ENCODE data around the gene SNX13.

Gene SNX13

DNA sequence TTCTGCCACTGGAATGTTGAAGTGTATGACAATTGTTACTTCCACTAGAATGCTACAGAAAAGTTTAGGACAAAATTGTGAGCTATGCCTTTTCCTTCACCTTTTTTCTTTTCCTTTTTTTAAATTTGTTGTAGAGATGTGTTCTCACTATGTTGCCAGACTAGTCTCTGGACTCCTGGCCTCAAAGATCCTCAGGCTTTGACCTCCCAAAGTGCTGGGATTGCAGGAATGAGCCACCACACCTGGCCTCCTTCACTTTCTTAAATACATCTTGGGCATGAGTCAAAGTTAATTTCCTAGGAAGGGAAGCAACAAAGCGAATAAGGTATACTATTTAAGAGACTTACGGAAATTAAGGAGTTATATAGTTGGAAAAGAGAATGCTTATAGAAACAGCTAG lies 2.7 kb upstream of the SNX13 start:
- DNase-seq, result no peak

DNA sequence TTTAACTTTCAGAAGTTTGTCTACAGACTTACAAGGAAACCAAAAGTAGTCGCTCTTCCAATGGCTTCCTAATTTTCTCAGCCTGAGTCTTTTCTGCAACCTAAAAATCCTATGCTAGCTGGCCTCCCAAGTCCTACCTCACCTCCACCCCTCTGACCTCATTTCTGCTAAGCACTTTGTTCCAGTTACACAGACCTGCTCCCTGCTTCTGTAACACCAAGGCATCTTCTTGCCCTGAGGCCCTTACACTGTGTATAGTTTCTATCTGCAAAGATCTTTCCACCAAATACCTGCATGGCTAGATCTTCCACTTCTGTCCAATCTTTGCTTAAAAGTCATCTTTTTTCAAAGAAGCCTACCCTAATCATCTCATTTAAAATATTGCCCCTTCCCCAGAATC lies 1.9 kb upstream of the SNX13 start:
- no peak for DNase-seq

DNA sequence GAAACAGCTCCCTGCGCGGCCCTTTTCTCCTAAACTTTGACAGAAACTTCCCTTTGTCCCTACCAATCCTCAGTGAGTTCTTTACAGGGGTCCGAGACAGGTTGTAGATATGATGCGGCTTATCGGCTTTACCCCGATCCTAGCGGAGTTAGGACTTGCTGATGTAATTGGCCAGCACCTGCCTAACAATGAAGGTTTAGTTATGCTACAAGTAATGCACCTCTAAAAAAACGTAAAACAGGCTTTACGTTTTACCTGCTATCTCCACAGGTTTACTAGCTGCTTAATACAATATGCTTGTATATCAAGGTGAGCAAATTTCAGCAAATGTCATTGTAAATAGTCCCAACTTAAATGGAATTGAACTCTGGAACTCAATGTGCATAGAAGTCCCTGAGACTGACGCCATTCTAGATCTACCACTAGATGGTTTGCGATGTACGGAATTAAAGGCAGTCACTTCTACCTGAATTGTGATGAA lies 697 bp upstream of the SNX13 start:
- no peak for DNase-seq

DNA sequence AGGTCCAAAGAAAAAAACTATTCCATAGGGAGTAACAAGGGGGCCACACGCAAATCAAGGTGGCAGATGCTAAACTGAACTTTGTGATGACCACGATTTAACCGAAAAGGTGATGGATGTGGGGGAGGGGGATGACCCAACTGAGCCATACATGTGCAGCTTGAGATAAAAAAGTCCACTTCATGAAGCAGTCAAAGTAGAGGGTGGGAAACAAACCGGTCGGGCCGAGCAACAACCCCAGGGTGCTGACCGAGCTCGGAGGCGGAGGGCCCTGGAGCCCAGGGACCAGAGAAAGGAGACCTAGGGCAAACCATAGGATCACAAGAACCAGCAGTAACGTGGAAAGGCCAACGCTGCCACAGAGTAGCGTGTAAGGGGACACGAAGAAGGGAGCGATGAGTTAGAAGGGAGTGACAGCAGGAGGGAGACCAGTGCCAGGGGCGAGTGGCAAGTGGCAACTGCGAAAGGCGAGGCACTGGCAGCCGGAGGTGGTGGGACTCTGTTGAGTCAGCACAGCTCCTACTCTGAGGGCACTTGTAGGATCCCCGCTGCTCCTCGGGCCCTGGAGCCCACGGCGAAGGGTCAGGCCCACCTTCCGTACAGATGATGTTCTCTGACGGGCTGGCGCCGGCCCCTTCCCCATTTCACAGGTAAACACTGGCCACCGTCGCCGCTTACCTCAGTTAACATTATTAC lies 540 bp downstream of the SNX13 start:
- peak in 1 of 2 experiments; percentile 58 for DNase-seq

DNA sequence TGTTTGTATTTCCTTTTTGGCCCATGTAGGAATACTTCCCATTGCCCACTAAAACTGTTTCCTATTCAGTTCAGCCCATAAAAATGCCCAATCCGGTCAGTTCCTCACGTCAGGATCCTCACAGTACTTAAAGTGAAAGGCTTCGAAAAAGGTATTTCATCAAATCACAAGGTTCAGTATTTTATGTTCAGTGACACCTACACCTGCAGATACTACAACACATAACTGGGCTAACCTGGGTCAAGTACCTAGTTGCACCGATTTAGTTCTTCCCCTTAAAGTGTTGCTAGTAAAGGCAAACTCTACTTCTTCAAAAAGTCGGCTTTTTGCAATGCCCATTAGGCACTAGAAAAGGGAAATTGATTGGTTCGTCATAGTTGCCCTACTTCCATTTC lies 1.1 kb downstream of the SNX13 start:
- no peak for DNase-seq

DNA sequence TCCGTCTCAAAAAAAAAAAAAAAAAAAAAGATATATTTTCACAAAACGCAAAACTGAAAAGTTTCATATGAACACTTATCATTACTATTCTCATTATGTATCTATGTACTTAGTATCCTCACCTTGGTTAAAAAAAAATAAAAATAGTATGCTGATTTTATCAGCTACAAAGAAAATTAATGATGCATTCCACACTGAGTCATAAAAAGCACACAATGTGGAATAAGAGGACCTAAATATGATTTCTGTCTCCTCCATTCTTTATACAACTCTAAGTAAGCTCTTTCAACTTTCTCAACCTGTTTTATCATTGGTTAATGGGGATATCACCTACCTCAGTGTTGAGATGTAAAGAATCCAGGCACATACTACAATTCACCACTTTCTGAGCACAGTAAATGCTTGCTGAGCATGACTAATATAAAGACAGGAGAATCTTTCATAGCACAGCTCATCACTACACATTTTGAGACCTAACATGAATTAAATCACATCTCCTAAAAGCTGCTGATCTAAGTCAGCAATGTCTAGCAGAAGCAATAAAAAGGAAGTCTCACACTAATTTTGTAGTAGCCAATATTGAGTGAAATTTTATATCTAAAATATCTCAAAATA lies 2.7 kb downstream of the SNX13 start:
- no peak for DNase-seq

DNA sequence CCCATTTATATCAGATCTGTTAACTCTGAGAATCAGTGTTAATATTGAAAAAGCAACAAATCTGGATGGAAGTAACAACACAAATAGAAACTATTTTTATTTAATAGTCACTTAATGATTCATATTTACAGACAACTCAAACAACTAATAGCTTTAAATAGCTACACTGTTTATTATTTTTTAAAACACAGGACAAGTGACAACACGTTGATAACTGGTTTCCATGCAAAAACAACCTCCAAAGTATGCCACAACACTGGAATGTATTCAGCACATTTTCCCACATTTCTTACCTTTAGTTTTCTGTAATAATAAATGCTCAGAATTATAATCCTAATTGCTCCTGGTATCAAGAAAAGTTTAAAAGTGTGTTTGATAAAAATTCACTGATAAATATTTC lies 4.0 kb downstream of the SNX13 start:
- DNase-seq, result no peak

DNA sequence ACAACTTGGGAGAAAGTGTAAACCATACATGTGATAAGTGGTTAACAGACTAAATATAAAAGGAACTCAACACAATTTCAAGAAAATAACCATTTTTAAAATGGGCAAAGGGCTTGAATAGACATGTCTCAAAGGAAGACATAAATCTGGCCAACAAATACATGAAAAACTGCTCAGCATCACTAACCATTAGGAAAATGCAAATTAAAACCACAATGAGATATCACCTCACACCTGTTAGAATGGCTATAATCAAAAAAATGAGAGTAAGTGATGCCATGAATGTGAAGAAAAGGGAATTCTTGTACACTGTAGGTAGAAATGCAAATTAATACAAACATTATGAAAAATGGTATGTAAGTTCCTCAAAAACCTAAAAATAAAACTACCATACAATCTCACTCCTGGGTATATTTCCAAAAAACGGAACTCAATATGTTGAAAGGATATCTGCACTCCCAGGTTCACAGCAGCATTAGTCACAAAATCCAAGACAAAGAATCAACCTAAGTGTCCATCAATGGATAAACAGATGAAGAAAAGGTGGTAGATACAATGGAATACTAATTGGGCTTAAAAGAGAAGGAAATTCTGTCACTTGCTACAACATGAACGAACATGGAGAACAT lies 5.6 kb downstream of the SNX13 start:
- DNase-seq, result no peak

DNA sequence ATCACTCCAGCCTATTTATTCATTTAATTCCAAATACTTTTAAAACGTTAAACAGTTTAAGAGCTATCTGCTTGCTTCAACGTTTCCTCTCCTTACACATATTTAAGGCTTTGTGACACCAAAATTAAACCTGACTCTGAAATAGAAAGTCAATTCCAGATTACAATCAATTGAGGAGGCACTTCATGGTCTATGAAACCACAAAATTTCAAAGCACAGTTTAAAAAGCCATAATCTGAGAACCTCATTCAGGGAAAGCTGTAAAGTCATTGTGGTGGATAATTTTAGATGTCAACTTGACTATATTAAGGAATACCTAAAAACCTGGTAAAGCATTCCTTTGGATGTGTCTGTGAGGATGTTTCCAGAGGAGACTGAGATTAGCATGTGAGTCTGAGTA lies 6.2 kb downstream of the SNX13 start:
- DNase-seq, result no peak

DNA sequence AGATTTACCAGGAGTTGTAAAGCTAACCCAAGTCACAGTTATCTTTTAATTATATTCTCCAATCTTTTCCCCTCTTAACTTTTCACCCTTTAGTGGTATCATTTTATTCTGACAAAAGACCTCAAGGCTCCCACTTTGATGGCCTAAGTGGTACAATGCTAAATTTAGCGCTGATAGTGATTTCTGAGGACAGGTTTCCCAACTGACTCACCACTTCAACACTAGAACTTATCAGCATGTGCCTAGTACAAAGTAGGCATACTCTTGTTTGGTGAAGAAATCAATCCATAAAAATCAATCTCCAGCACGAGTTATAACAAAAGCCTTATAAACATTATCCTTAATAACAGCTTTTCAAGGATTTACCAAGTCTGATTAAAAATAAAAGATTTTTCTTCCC lies 7.5 kb downstream of the SNX13 start:
- DNase-seq, result no peak

DNA sequence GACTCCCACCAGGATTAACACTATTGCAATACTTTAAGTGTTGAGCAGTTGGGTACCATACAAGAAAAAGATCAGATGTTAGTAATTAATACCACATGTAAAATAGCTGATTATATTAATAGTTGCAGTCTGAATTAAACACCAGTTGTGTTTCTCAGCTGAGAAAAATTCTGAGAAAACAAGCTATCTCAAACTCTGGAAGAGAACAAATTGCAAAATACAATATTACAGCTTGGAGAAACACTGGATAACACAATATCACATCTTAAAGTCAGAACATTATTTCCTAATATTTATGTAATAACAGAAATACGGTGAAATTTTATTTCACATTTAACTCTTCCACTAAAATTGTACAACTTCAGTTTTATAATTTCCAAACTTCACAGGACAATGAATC lies 9.2 kb downstream of the SNX13 start:
- no peak for DNase-seq

DNA sequence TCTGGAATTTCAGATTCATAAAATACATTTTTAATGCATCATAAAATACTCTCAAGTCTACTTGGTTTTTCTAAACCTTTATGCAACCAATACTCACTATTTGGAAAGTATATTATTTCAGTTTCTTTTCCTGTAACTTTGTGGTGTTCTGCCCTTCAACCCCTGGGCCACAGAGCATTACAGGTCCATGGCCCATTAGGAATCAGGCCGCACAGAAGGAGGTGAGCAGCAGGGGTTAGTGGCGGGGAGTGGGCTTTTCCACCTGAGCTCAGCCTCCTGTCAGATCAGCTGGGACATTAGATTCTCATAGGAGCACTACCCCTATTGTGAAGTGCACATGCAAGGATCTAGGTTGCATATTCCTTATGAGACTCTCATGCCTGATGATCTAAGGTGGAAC lies 9.7 kb downstream of the SNX13 start:
- no peak for DNase-seq

DNA sequence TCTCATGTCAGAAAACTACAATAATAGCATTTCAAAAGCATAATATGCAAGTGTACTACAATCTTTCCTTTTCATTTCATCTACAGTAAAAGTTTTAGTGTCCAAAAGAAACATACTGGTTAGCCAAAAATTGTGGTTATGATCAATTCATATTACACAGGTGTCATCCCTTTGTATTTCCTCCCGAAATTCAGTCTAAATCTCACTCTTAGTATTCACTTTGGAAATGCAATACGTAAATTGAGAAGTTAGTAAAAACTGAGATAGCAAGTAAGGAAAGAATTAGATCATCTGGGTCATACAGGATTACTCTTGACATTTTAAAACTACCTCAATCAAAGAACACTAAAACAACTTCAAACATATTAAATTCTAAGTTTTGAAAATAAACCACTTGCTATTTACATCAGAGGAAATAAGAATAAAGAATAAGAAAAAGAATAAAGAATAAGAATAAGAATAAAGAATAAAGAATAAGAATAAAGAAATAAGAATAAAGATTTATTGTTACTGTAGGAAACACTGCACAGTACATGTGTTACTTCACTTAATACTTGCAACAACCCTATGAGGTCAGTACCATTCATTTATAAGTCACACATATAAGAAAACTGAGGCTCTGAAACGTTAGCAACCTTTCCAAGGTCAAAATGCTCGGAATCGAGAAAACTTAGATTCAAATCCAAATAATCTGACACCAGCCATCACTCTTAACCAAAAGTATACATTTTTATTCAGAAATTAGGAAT lies 10.5 kb downstream of the SNX13 start:
- DNase-seq, result no peak

DNA sequence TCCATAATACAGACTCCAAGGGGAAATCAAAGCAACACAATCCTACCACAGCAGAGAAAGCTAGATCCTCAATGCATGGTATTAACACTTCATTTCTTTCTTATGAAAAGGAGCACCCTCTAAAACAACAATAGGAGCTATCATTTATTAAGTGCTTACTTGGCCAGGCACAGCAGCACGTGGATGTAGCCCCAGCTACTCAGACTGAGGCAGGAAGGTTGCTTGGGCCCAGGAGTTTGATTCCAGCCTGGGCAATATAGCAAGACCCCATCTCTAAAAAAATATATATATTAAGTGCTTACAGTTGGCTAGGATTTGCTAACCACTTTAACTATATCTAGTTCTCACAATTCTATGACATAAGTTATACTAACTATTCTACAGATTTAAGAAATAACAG lies 12.2 kb downstream of the SNX13 start:
- DNase-seq, result no peak

DNA sequence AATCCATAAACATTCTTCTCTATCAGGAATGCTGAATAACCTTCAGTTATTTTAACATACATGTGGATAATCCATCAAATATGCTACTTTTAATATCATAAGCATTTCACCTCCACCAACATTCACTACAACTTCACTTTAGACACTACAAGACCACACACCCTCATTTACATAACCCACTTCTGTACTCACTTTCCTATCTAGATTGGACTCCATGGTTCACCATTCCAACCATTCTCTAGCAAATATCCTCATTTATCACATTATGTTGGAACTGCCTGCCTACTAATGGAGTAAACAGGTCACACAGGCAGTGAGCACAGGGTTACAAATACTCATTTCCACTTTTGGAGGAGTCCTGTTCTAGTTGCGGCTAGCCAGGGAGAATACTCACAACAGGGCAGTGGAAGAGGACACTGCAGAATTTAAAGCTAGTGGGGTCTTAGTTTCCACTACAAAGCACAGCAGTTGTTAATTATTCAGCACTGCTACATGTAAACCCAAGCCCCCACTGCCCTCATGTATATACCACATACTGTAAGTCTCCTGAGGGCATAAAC lies 18.4 kb downstream of the SNX13 start:
- DNase-seq, result no peak

DNA sequence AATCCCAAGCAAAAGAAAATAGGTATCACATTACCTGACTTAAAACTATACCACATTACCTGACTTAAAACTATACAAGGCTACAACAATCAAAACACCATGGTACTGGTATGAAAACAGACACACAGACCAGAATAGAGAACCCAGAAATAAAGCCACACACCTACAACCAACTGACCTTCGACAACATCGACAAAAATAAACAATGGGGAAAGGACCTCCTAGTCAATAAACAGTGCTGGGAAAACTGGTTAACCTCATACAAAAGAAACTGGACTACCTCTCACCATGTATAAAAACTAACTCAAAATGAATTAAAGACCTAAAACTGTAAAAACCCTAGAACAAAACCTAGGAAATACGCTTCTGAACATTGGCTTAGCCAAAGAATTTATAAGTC lies 22.5 kb downstream of the SNX13 start:
- no peak for DNase-seq

DNA sequence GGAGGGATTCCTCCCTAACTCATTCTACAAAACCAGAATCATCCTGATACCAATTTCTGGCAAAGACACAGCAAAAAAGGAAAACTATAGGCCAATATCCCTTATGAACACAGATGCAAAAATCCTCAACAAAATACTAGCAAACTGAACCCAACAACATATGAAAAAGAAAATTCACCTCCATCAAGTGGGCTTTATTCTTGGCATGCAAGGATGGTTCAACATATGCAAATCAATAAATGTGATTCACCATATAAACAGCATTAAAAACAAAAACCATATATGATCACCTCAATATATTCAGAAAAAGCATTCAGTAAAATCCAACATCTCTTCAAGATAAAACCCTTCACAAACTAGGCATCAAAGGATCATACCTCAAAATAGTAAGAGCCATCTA lies 23.5 kb downstream of the SNX13 start:
- no peak for DNase-seq

DNA sequence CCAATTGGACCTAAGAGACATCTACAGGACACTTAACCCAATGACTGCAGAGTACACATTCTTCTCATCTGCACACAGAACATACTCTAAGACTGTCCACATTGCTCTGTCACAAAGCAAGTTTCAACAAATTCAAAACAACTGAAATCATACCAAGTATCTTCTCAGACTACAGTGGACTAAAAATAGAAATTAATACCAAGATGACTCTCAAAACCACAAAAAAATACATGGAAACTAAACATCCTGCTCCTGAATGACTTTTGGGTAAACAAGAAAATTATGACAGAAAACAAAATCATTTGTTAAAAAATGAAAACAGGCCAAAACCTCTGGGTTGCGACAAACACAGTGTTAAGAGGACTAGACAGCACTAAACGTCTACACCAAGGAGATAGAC lies 24.5 kb downstream of the SNX13 start:
- no peak for DNase-seq

DNA sequence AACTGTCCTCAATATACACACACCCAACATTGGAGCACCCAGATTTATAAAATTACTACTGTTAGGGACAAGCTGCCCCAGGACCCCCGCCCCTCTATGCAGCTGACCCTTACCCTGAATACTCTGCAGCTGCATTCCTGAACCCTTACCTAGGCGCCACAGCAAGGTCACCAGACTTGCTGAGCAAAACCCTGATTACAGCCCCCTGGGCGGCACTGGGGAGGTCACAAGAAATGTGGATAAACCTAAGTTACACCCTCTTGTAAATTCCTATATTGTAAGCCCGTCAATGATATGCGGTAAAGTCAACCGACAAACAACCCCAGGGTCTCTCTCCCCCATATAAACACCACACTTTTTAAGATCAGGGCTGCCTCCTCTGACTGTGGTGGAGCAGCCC lies 25.1 kb downstream of the SNX13 start:
- no peak for DNase-seq

DNA sequence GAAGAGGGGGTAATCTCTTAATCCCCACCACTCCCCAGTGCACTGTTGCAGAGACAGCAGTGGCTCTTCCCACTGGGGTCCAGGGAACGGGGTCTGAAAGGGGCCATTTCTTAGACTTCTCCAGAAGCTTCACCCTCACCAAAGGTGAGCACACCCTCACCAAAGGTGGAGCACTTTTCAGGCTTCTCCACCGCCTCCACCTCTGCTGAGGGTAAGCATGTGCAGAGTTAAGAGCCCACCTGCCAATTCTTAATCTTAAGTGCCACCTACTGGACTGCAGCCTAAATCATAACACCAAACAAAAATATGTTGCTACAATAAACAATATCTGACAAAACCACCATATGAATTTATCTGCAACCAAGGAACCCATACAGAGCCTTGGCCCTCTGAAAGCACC lies 27.0 kb downstream of the SNX13 start:
- no peak for DNase-seq

DNA sequence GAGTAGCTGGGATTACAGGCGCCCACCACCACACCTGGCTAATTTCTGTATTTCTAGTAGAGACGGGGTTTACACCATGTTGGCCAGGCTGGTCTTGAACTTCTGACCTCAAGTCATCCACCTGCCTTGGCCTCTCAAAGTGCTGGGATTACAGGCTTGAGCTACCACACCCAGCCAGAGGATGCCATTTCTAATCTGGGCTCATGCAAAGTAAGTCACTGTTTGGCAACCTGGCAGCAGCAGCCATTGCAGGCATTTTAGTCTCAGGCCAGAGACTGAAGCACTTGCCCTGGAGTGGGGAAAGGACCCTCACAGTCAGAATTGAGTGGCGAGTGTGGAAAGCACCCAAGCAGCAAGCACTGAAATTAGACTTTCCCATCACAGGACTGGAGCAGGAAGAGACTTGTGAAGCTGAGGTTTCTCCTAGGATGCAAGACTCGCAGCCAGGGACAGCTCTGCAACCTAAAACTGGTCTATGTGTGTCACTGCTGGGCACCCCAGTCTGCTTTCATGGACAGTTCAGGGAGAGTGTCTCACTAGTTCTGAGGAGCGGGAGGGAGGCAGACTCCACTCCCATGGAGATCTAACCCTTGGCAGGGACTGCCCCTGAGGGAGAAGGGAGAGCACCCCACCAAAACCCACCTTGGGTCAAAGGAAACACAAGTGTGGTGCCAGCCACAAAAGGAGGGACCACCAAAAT lies 27.6 kb downstream of the SNX13 start:
- DNase-seq, result no peak

DNA sequence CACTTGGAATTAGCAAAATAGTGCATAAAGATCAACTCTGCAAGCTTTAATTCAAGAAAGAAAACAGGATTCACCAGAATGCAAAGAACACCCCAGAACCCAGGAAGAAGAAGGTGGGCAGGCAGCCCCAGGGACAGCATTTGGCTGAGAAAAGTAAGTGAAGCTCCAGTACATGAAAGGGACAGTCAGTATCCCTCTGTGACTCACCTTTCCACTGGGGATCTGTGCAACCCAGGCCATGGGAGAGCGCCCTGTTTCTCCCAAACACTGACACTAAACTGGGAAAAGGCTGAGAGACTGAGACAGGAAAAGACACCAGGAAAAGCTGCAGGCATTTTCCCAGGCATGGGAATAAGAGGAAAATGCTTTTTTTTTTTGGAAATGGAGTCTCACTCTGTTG lies 28.2 kb downstream of the SNX13 start:
- no peak for DNase-seq

DNA sequence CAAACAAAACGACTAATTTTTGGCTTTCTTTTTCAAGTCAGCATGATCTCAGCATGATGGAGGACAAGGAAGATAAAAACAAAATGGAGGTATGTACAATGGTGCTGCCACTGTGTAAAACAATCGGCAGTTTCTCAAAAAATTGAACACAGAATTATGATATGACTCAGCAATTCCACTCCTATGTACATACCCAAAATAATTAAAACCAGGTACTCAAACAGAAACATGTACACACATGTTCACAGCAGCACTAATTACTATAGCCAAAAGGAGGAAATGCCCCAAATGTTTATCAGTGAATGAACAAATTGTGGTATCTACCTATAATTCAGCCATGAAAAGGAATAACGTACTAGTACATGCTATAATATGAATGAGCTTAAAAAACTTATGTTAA lies 29.9 kb downstream of the SNX13 start:
- no peak for DNase-seq
